GM18861 (cell line): ENCODE results near the gene SRSF10.
"Not testable (repeated sequence)": the region's sequence is repeated elsewhere in the genome, so short reads cannot be mapped to it uniquely, and the experiment has no call there.

ENCODE experiments used
- ATAC-seq: cut with Tn5 transposase; IDR thresholded peaks from one replicate; pipeline ENCODE4 v1.9.1; 2021; ENCODE audit not compliant: unreplicated experiment

SRSF10 gene

DNA sequence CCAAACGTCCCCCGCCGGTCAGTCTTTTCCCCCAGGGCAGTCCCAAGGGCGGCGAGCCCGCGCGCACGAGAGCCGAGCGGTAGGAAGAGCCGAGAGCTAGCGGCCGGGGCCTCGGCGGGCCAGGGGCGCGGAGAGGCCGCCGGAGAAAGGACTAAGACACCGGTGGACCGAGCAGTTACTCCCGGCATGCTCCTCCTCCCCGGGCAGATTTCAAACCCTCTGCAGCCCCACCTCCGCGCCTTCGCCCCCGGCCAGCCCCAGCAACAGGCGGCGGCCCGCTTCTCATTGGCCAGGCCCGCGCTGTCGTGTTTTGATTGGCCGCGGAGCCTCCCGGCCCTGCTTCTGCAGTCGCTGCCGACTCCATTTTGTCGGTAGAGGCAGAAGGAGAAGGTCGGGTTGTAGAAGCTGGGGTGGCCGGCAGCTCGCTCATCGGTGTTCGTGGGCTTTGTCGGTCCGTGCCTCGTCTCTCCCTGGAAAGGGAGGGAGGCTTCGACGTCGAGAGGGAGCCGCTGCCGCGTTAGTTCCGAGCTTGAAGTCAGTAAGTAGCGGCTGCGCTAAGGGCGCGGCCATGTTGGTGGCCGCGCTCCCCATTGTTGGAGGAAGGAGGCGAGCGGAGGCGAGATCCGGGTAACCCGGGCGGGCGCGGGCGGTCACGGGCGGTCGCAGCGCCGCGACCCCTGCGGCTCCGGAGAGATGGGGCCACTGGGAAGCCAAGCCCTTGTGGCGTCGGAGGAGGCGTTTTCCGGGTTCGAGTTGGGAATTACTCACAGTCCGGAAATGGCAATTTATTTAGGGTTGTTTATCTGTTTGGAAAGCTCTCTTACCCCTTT lies 20.5 kb downstream of the SRSF10 start, which contains the start of gene PNRC2:
TSS of gene PNRC2 (plus strand) at position 368 of the 830 bp plus-strand sequence. CDS start 1,630 bp downstream, outside the sequence.
- peak; percentile 43 for ATAC-seq

GRCh38 chr1:23958810-23959460 lies 21.2 kb downstream of the SRSF10 start:
- ATAC-seq: peak; percentile 46

DNA sequence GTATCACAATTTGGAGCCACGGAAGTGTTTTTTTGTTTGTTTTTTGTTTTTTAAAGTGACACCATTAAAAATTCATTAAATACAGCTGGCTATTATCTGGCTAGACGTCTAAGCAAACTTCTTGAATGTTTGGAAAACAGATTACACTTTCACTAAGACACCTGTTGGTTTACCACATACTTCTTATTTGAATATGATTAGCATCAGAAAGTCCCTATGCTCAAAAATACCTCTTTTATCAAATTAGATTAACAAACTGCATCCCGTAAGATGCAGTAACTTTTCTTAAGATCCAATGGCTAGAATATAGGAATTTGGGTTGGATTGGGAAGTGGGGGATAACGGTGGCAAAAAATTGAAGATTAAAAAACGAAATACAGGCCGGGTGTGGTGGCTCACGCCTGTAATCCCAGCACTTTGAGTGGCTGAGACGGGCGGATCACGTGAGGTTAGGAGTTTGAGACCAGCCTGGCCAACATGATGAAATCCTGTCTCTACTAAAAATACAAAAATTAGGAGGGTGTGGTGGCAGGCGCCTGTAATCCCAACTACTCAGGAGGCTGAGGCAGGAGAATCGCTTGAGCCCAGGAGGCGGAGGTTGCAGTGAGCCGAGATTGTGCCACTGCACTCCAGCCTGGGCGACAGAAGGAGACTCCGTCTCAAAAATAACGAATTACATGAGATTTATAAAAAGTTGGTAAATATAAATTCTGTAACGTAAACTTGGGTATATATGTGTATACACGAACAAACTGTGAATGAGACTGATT lies 21.9 kb downstream of the SRSF10 start:
- ATAC-seq: not testable (repeated sequence)

DNA sequence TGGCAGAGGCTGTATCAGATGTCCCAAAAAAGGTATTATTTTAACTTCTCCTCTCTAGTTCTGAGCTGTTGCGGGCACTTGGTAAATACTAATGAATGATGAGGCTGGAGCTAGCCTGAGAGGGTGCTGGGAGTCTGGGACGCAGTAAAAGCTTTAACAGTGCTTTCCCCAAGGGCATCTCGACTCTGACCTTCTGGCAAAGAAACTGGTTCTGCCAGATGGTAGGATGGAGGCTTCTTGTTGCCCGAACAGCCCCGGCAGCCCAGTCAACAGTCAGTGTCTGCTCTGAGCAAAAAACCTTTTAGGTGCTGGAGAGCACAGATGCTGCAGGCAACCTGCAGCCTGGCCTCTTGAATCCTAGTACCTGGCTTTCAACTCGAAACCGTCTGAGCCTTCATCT lies 23.0 kb downstream of the SRSF10 start:
- ATAC-seq: no peak

DNA sequence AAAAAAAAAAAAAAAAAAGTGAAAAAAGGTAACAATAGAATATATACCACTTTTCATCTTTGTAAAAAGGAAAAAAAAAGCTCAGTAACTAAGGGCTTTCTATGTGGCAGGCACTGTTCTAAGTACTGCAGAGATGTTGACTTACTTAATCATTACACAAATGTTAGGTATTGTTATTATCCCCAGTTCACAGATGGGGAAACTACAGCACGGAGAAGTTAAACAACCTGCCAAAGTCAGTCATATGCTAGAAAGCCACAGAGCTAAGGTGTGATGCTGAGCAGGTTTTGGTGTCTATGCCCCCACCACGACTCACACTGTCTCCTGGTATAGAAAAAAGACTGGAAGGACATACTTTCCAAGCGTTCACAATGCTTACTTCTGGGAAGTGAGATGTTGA lies 27.1 kb downstream of the SRSF10 start:
- no peak for ATAC-seq

DNA sequence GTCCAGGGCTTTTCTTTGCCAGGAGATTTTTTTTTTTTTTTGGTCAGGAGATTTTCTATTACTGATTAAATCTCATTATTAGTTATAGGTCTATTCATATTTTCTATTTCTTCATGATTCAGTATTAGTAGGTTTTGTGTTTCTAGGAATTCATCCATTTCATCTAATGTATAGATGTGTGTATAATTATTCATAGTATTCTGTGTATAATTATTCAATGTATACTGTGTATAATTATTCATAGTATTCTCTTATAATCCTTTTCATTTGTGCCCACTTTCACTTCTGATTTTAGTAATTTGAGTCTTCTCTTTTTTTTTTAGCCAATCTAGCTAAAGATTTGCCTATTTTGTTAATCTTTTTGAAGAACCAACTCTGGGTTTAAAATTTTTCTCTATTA lies 32.8 kb downstream of the SRSF10 start:
- no peak for ATAC-seq

- ATAC-seq: no peak
Observed at GRCh38 chr1:23936481-23937176, 43.5 kb downstream of the SRSF10 start.

DNA sequence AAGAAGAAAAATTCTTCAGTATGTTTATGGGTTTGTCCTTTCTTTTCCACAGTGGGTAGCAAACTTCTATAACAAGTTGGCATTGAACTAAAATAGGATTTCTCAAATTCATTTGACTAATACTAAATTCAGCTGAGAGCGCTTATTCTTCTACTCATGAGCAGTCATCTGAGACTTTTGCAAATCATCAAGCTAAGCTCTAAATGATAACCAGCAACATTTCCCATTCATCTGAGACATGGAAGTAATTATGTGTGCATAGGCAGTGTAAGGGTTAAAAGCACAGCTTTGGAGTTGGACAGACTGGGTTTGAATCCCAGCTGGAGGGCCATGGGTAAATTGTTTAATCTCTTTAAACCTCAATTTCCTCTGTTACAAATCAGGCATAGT lies 48.6 kb downstream of the SRSF10 start:
- ATAC-seq: no peak

DNA sequence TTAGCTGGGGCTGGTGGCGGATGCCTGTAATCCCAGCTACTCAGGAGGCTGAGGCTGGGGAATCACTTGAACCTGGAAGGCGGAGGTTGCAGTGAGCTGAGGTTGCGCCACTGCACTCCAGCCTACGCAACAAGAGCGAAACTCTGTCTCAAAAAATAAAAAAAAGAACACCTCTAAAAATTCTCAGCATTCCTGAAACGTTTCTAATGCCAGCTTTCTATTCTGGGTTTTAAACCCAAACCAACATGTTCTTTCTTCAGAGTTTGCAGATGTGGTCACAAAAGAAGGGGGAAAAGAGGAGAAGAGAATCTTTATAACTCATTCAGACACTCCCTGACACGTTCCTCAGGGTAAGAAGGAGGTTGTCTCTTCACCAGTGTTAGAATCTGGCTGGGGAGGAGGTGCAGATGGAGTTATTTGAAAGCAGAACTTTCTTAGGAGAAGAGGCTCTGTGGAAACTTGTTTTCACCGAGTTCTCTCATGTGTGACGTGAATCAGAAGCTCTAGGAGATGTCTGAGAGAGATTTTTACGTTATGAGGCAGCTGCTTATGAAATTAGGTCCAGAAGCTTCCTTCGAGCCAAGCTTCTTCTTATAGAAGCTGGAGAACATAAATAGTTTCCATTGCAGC lies 49.2 kb downstream of the SRSF10 start:
- no peak for ATAC-seq

DNA sequence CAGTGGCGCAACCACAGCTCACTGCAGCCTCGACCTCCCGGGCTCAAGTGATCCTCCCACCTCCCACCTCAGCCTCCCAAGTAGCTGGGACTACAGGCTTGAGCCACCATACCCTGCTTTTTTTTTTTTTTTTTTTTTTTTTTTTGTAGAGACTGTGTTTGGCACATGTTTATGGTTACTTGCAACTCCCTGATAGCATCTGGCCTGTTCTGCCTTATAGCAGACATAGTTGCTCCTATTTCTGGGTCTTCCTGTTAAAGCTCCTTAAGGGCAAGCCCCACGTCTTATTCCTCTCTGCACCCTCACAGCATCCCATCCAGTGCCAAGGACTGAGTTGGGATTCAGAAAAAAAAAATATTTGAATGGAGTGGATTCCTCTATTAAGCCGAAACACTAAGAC lies 49.9 kb downstream of the SRSF10 start:
- ATAC-seq: no peak

- ATAC-seq: no peak
Observed at GRCh38 chr1:23928789-23929188, 51.3 kb downstream of the SRSF10 start.

GRCh38 chr1:23927097-23927496 lies 53.0 kb downstream of the SRSF10 start:
- ATAC-seq: no peak

DNA sequence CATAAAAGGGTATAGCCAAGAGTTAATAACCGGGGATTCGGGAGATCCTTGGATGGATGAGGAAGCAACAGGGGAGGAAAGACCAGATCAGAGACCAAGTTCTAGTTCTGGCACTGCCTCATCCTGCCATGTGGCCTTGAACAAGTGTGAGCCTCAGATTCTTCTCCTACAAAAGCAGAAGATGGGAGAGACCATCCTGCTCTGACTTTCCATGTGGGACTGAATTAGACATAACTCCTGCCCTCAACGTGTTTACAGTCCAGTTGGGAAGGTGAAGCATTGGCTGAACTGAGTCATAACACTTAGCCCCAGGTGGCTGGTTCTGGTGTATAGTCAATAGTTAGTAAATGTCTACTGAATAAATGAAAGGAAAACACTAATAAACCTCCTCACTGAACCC lies 54.8 kb downstream of the SRSF10 start:
- ATAC-seq: no peak

DNA sequence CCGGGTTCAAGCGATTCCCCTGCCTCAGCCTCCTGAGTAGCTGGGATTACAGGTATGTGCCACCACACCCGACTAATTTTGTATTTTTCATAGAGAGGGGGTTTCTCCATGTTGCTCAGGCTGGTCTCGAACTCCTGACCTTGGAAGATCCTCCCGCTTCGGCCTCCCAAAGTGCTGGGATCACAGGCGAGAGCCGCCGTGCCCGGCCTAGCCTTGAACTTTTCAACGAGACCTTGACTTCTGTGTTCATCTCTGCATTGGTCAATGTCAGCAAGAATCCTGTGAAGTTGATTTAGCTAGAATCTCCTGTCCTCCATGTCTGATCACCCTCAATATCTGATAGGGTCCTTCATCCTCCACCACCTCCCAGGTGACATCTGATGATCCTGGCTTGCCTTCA lies 55.5 kb downstream of the SRSF10 start:
- no peak for ATAC-seq

DNA sequence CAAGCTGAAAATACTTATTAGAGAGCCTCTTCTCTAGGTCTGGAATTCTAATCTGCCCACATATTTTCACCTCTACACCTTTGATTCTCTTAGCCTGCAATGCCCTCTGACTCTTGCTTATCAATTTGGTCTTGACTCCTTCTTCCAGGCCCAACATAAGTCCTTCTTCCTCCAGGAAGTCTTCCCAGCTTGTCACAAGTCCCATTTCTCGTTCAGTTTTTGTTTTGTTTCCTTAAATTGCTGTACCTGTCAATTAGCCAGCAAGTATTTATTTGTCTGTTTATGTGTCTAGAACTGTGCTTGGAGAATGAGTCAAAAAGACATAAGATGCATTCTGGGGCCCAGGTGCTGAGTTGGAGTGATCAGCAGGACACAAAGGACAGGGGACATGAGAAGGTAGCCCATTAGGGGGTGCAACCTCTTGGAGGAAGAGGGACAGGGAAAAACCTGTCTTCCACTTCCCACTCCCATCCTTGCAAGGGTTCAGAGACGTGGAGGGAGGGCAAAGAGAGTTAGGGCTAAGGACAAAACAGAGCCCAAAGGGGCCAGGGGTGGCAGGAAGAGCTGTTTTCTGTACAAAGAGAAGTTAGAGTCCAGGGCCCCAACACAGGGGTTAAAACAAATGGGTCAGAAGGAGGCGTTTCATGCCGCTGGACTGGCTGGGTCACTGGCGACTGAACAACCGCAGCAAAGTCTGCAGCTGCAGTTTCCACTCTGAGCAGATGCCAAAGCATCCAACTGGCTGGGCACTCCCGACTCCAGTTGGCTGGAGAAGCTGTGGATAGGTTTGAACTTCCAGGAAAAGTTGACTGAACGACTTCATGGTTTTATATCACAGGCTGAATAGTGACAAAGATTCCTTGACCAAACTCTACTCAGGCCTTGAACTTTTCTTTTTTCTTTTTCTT lies 56.3 kb downstream of the SRSF10 start:
- no peak for ATAC-seq

GRCh38 chr1:23922321-23922943 lies 57.7 kb downstream of the SRSF10 start:
- ATAC-seq: no peak

DNA sequence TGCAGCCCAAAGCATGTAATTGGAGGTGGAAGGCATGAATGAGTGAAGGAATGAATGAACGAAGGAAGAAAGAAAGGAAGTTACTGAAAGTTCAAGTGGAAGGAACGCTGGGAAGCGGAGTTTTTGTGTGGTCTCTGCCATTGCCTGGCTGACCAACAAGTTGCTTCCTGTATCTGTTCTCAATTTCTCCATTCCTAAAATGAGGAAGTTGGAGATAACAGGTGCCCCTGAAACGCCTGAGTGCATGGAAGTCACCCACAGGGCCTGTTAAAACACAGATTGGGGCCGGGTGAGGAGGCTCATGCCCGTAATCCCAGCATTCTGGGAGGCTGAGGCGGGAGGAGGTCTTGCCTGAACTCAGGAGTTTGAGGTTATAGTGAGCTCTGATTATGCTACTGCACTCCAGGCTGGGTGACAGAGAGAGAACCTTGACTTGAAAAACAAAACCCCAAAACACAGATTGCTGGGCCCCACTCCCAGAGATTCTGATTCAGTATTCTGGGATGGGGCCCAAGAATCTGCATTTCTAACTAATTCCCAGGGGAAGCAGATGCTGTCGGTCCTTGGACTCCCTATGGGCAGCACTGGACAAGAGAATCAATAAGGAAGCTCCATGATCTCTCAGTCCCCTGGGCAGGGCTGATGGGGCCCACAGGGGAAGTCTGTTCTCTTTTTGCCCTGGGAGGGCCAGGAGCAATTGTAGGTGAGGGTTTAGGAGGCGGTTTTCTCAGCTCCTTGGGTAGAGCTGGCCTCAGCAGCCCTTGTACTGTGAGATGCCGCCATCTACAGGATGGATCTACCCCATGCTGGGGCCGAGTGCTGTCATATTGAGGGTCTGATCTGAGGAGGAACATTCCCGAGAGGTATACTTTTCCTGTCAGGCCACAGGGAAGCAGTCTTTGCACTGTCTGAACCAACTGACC lies 63.7 kb downstream of the SRSF10 start:
- ATAC-seq: no peak

DNA sequence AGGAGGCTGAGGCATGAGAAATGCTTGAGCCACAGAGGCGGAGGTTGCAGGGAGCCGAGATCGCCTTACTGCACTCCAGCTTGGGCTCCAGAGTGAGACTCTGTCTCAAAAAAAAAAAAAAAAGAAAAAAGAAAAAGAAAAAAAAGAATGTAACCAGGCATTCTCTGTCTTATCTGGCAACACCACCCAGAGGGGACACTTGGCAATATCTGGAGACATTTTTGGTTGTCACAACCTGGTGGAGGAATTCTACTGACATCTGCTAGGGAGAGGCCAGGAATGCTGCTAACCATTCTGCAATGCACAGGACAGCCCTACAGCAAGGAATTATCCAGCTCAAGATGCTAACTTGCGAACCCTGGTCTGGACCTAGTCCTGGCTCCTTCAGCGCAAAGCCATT lies 64.7 kb downstream of the SRSF10 start:
- no peak for ATAC-seq
